ENCODE data around the gene SLC25A34.
A peak's percentile ranks its signal among the peaks of the same experiment; 100 is the strongest.

SLC25A34 gene

DNA sequence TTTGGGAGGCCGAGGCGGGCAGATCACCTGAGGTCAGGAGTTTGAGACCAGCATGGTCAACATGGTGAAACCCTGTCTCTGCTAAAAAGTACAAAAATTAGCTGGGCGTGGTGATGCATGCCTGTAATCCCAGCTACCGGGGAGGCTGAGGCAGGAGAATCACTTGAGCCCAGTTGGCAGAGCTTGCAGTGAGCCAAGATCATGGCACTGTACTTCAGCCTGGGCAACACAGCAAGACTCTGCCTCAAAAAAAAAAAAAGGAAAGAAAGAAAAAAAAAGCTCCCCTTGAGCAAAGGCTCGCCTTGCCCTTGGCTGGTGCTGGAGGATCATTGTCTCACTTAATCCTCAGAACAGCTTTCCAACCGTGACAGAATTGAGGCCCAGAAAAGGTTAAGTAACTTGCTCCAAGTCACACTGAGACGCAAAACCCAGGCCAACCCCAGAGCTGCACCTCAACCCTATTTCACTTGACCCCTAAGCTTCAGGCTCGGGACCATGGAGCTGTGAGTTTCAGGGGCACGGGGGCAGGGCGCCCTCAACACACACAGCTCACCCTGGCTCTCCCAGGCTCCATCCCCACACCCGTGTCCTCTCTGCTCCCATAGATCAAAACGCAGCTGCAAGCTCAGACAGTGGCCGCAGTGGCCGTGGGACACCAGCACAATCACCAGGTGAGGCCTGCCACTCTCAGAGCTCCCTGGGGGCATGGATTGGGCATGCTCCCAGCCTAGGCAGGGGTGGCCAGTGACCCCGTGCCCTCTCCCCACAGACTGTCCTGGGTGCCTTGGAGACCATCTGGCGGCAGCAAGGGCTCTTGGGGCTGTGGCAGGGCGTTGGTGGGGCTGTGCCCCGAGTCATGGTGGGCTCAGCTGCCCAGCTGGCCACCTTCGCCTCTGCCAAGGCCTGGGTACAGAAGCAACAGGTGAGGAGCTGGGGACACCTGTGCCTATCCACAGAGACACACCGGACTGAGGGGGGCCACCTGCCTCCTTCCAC, 1.6 kb downstream of the SLC25A34 start:
- Histone ChIP-seq H3K27ac (ENCODE audit: poor library complexity, severe bottlenecking) (no peak overlapping the region), H3K36me3 (ENCODE audit: low read depth) (peaks cover 9% of the 10 kb centered on the region), H3K4me1 (ENCODE audit: insufficient read depth, poor library complexity, severe bottlenecking) (no peaks in the 10 kb centered on the region), H3K4me3 (ENCODE audit: severe bottlenecking) (no peak overlapping the region), H3K27me3 (ENCODE audit: insufficient read depth, poor library complexity, severe bottlenecking) (no peaks in the 10 kb centered on the region), H3K9me3 (ENCODE audit: severe bottlenecking) (no peaks in the 10 kb centered on the region)
- no peak for ATAC-seq (ENCODE audit: low read depth)
- DNase-seq (ENCODE audit: low spot score): peak; percentile 48
- TF ChIP-seq, protein P1, sequence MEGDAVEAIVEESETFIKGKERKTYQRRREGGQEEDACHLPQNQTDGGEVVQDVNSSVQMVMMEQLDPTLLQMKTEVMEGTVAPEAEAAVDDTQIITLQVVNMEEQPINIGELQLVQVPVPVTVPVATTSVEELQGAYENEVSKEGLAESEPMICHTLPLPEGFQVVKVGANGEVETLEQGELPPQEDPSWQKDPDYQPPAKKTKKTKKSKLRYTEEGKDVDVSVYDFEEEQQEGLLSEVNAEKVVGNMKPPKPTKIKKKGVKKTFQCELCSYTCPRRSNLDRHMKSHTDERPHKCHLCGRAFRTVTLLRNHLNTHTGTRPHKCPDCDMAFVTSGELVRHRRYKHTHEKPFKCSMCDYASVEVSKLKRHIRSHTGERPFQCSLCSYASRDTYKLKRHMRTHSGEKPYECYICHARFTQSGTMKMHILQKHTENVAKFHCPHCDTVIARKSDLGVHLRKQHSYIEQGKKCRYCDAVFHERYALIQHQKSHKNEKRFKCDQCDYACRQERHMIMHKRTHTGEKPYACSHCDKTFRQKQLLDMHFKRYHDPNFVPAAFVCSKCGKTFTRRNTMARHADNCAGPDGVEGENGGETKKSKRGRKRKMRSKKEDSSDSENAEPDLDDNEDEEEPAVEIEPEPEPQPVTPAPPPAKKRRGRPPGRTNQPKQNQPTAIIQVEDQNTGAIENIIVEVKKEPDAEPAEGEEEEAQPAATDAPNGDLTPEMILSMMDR (IDR thresholded peaks at IDR 0.05; ENCODE audit: poor library complexity, severe bottlenecking): no peak

GRCh38 chr1:15738416-15739113, 2.5 kb downstream of the SLC25A34 start:
- DNase-seq (ENCODE audit: low spot score): no peak
- Histone ChIP-seq H3K27me3 (ENCODE audit: insufficient read depth, poor library complexity, severe bottlenecking) (no peaks in the 10 kb centered on the region), H3K36me3 (ENCODE audit: low read depth) (peaks cover 9% of the 10 kb centered on the region), H3K4me3 (ENCODE audit: severe bottlenecking) (no peak overlapping the region), H3K27ac (ENCODE audit: poor library complexity, severe bottlenecking) (no peak overlapping the region), H3K9me3 (ENCODE audit: severe bottlenecking) (no peaks in the 10 kb centered on the region), H3K4me1 (ENCODE audit: insufficient read depth, poor library complexity, severe bottlenecking) (no peaks in the 10 kb centered on the region)
- TF ChIP-seq, protein P1 (IDR thresholded peaks at IDR 0.05; ENCODE audit: poor library complexity, severe bottlenecking): no peak
- no peak for ATAC-seq (ENCODE audit: low read depth)

GRCh38 chr1:15739259-15739658, 3.2 kb downstream of the SLC25A34 start:
- TF ChIP-seq, protein P1 (IDR thresholded peaks at IDR 0.05; ENCODE audit: poor library complexity, severe bottlenecking): no peak
- Histone ChIP-seq H3K27ac (ENCODE audit: poor library complexity, severe bottlenecking) (no peak overlapping the region), H3K27me3 (ENCODE audit: insufficient read depth, poor library complexity, severe bottlenecking) (no peaks in the 10 kb centered on the region), H3K9me3 (ENCODE audit: severe bottlenecking) (no peaks in the 10 kb centered on the region), H3K4me3 (ENCODE audit: severe bottlenecking) (no peak overlapping the region), H3K36me3 (ENCODE audit: low read depth) (peaks cover 2% of the 10 kb centered on the region; the same call in 1 of the 2 replicates), H3K4me1 (ENCODE audit: insufficient read depth, poor library complexity, severe bottlenecking) (no peaks in the 10 kb centered on the region)
- no peak for DNase-seq (ENCODE audit: low spot score)
- no peak for ATAC-seq (ENCODE audit: low read depth)

GRCh38 chr1:15739745-15740144, 3.7 kb downstream of the SLC25A34 start:
- Histone ChIP-seq H3K27ac (ENCODE audit: poor library complexity, severe bottlenecking) (no peak overlapping the region), H3K4me1 (ENCODE audit: insufficient read depth, poor library complexity, severe bottlenecking) (no peaks in the 10 kb centered on the region), H3K4me3 (ENCODE audit: severe bottlenecking) (no peak overlapping the region), H3K9me3 (ENCODE audit: severe bottlenecking) (no peaks in the 10 kb centered on the region), H3K36me3 (ENCODE audit: low read depth) (no peaks in the 10 kb centered on the region), H3K27me3 (ENCODE audit: insufficient read depth, poor library complexity, severe bottlenecking) (no peaks in the 10 kb centered on the region)
- no peak for DNase-seq (ENCODE audit: low spot score)
- no peak for ATAC-seq (ENCODE audit: low read depth)
- TF ChIP-seq, protein P1 (IDR thresholded peaks at IDR 0.05; ENCODE audit: poor library complexity, severe bottlenecking): peak; percentile 6

Measured in RWPE2 (cell line).